ENCODE measurements around the gene XIRP2.

XIRP2 gene

GRCh38 chr2:167289651-167290410 is 401.6 kb downstream of the XIRP2 start:
- no peak overlapping the region for H3K9ac ChIP-seq (ENCODE audit: low read length)
- no peaks in the 10 kb centered on the region for H3K27me3 ChIP-seq (ENCODE audit: low read depth, low read length)
- TF ChIP-seq CTCF (IDR thresholded peaks at IDR 0.05; ENCODE audit: low read depth, low read length) (no peak), EZH2phosphoT487 (IDR thresholded peaks at IDR 0.05; ENCODE audit: low read depth) (no peak)

DNA sequence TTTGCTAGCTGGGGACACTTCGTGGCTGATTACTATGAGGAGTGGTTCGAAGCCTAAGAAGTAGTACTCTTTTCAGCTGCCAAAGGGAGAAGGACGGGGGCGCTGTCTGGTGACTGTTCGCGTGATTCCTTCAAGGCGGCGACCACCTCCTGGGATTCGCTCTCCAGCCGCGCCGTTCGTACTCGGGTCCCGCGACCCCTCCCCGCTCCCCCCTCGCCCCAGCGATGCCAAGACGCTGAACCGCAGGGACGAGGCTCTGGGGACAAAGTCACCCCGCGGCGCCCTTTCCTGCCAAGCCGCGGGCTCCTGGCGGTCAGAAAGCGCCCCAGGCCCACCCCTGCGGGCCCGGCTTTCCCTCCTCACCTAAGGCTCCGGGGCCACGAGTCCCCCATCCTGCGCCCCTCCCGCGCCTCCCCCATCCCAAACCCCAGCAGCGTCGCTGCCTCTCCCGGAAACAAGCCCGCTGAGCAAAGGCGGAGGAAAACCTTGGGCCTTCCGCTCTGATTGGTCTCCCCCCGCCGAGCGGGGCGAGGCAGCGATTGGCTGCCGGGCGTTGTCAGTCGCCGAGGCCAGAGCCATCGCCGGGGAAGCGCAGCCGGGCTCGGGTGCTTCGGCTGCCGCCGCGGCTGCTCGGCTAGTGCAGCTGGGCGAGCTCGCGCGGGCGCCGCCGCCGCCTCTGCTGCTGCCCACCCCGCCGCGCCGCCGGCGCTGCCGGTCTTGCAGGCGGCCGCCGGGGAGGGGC is 404.3 kb downstream of the XIRP2 start, which contains the start of gene B3GALT1:
Gene B3GALT1, plus strand, starts transcription at position 572 of the 742 bp plus-strand sequence.
- no peak within 1 kb of the TSS for H3K4me3 ChIP-seq (ENCODE audit: low read length)
- no peaks in the 10 kb centered on the region for H3K4me1 ChIP-seq (ENCODE audit: low read length)

More at GRCh38 chr2:167289651-167290410, 401.6 kb downstream of the XIRP2 start:
- no peaks in the 10 kb centered on the region for H3K4me1 ChIP-seq (ENCODE audit: low read length)
- H4K20me1 ChIP-seq (ENCODE audit: insufficient read depth, low read length): no peaks in the 10 kb centered on the region
- no peak overlapping the region for H3K4me2 ChIP-seq (ENCODE audit: low read length)
- H3K9me3 ChIP-seq (ENCODE audit: insufficient read depth, low read length): no peaks in the 10 kb centered on the region
- H3K27ac ChIP-seq (ENCODE audit: low read length): no peak overlapping the region
- no peak overlapping the region for H2AFZ ChIP-seq (ENCODE audit: low read depth, low read length)
- H3K36me3 ChIP-seq (replicated peaks; ENCODE audit: low read depth, low read length): no peaks in the 10 kb centered on the region
- H3K79me2 ChIP-seq (ENCODE audit: low read length): no peaks in the 10 kb centered on the region
- H3K4me3 ChIP-seq (ENCODE audit: low read length): no peak overlapping the region

GRCh38 chr2:167293172-167293781 is 405.0 kb downstream of the XIRP2 start:
- H3K4me3 ChIP-seq (ENCODE audit: low read length): no peak overlapping the region
- no peak overlapping the region for H2AFZ ChIP-seq (ENCODE audit: low read depth, low read length)
- no peaks in the 10 kb centered on the region for H4K20me1 ChIP-seq (ENCODE audit: insufficient read depth, low read length)
- H3K27me3 ChIP-seq (ENCODE audit: low read depth, low read length): no peaks in the 10 kb centered on the region
- no peak overlapping the region for H3K27ac ChIP-seq (ENCODE audit: low read length)
- no peak overlapping the region for H3K9ac ChIP-seq (ENCODE audit: low read length)
- H3K4me2 ChIP-seq (ENCODE audit: low read length): no peak overlapping the region
- H3K36me3 ChIP-seq (replicated peaks; ENCODE audit: low read depth, low read length): no peaks in the 10 kb centered on the region
- no peaks in the 10 kb centered on the region for H3K4me1 ChIP-seq (ENCODE audit: low read length)
- no peak for TF ChIP-seq EZH2phosphoT487 (IDR thresholded peaks at IDR 0.05; ENCODE audit: low read depth)
- TF ChIP-seq CTCF (IDR thresholded peaks at IDR 0.05; ENCODE audit: low read depth, low read length): no peak
- no peaks in the 10 kb centered on the region for H3K79me2 ChIP-seq (ENCODE audit: low read length)
- no peaks in the 10 kb centered on the region for H3K9me3 ChIP-seq (ENCODE audit: insufficient read depth, low read length)

More for the DNA sequence above, 404.3 kb downstream of the XIRP2 start, which contains the start of gene B3GALT1:
- Histone ChIP-seq H3K9ac (ENCODE audit: low read length) (no peak within 1 kb of the TSS), H3K9me3 (ENCODE audit: insufficient read depth, low read length) (no peaks in the 10 kb centered on the region), H2AFZ (ENCODE audit: low read depth, low read length) (no peak within 1 kb of the TSS), H3K36me3 (replicated peaks; ENCODE audit: low read depth, low read length) (no peaks in the 10 kb centered on the region), H3K27me3 (ENCODE audit: low read depth, low read length) (no peaks in the 10 kb centered on the region), H3K4me2 (ENCODE audit: low read length) (no peak within 1 kb of the TSS), H4K20me1 (ENCODE audit: insufficient read depth, low read length) (no peaks in the 10 kb centered on the region), H3K27ac (ENCODE audit: low read length) (no peak within 1 kb of the TSS), H3K79me2 (ENCODE audit: low read length) (no peaks in the 10 kb centered on the region)
- TF ChIP-seq EZH2phosphoT487 (IDR thresholded peaks at IDR 0.05; ENCODE audit: low read depth) (no peak), CTCF (IDR thresholded peaks at IDR 0.05; ENCODE audit: low read depth, low read length) (no peak)
